Measurements from ENCODE around the gene DYDC1. TPM values are rescaled to one million over a fixed set of nuclear protein-coding genes. Genes with fewer than 3 reads are reported as not detected.

DYDC1 gene
- total and polyA plus RNA-seq, 2 experiments from 2014 or later = not detected

- Mint-ChIP-seq H3K36me3 (ENCODE audit: low read depth) (no peaks in the 10 kb centered on the region), H3K9me3 (no peaks in the 10 kb centered on the region; the same call in 2 of the 3 replicates), H3K4me1 (peaks cover 4% of the 10 kb centered on the region; the same call in 2 of the 3 replicates), H3K27ac (no peak overlapping the region), H3K4me3 (no peak overlapping the region), H3K27me3 (ENCODE audit: insufficient read depth, low read depth, poor library complexity) (no peaks in the 10 kb centered on the region)
- no peak overlapping the region for H3K27ac ChIP-seq (ENCODE audit: low read depth)
- no peaks in the 10 kb centered on the region for H3K4me1 ChIP-seq (ENCODE audit: insufficient read depth)
- H3F3A ChIP-seq (replicated peaks; ENCODE audit: low read depth) = no peaks in the 10 kb centered on the region
- no peaks in the 10 kb centered on the region for H3K9me2 ChIP-seq (ENCODE audit: insufficient read depth)
- H3K79me2 ChIP-seq (replicated peaks; ENCODE audit: insufficient read depth) = no peaks in the 10 kb centered on the region
- DNase-seq (ENCODE audit: low spot score) (no peak), ATAC-seq (no peak)
- H3K36me3 ChIP-seq (ENCODE audit: insufficient read depth) = no peaks in the 10 kb centered on the region
- no peak overlapping the region for H3K4me3 ChIP-seq
- H2AFZ ChIP-seq = no peak overlapping the region
- no peaks in the 10 kb centered on the region for H3K27me3 ChIP-seq (ENCODE audit: insufficient read depth)
- no peaks in the 10 kb centered on the region for H4K20me1 ChIP-seq (replicated peaks; ENCODE audit: insufficient read depth)
- TF ChIP-seq CTCF (conservative IDR thresholded peaks at IDR 0.05; ENCODE audit: low read depth in 2 of 2) (no peak), REST (IDR thresholded peaks at IDR 0.05; ENCODE audit: unreplicated experiment) (no peak), EZH2phosphoT487 (IDR thresholded peaks at IDR 0.05; ENCODE audit: unreplicated experiment) (no peak), CREB1 (CRISPR knock-in tag; IDR thresholded peaks at IDR 0.05; ENCODE audit: low read depth) (no peak), ZNF114 (CRISPR knock-in tag; IDR thresholded peaks at IDR 0.05) (no peak), ETS1 (IDR thresholded peaks at IDR 0.05) (no peak), ZNF462 (CRISPR knock-in tag; IDR thresholded peaks at IDR 0.05) (no peak), NANOG (IDR thresholded peaks at IDR 0.05; ENCODE audit: borderline replicate concordance) (no peak), STAT1 (IDR thresholded peaks at IDR 0.05; ENCODE audit: unreplicated experiment) (no peak), EZH2 (IDR thresholded peaks at IDR 0.05; ENCODE audit: low read depth, unreplicated experiment) (no peak), JUNB (IDR thresholded peaks at IDR 0.05; ENCODE audit: unreplicated experiment) (no peak), POLR2AphosphoS5 (IDR thresholded peaks at IDR 0.05; ENCODE audit: low read depth) (no peak), ZNF331 (CRISPR knock-in tag; IDR thresholded peaks at IDR 0.05; ENCODE audit: low read depth) (no peak)
- H3K4me2 ChIP-seq = no peak overlapping the region
Measured at GRCh38 chr10:80318742-80319141, 37.8 kb downstream of the DYDC1 start.

All from GM23338 (cell line).